GM10248 (cell line): Measurements from ENCODE around the gene GAB2.

Experiments
- CTCF ChIA-PET: fragments of 300-600 bp; sonication (Branson Sonifier 250); formaldehyde crosslinking; extraction: SDS; loops from one replicate; lab custom pipeline; 2021; ENCODE audit warnings: antibody characterized with exemption; lab: Yijun Ruan, JAX
- POLR2A ChIA-PET: fragments of 350-650 bp; sonication (Branson Sonifier 250); formaldehyde crosslinking; extraction: SDS; loops from one replicate; lab custom pipeline; 2020; ENCODE audit warnings: antibody characterized with exemption; lab: Yijun Ruan, JAX
- DNase-seq: peaks from one replicate; pipeline ENCODE4 v3.0.0; 2012; ENCODE audit errors: extremely low spot score
- CTCF ChIP-seq: IDR thresholded peaks from 2 replicates; pipeline ENCODE4 v1.5.1; 2012; ENCODE audit warnings: mild to moderate bottlenecking, low read depth; ENCODE audit errors: extremely low read depth, missing control alignments, control extremely low read depth

GAB2 gene

GRCh38 chr11:78205256-78205655 lies 212.4 kb downstream of the GAB2 start:
- CTCF ChIA-PET, result no interaction called here
- POLR2A ChIA-PET, result no interaction called here
- no peak for DNase-seq
- no peak for TF ChIP-seq CTCF

DNA sequence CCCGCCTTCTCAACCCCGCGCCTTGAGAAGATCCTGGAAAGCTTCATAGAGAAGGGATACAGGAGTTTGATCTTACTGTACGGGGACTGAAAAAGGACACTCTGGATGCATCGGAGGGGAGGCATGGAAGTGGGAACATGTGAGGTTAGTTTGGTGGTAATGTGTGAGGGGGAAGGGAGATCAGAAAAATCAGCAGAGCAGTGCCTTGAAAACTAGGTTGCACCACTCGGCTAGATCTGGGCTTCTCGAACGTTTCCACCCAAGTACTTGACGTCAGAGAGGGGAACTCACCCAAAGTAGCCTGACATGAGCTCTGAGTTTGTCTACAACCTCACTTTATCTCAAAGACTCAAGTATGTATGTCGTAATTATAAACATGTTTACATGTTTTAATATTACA lies 214.4 kb downstream of the GAB2 start:
- CTCF ChIA-PET, result interaction anchor here (1.7 kb wide), 1 partner anchor 9 kb away, joined by 5 read pairs; no protein-coding TSS in a partner anchor
- no peak for DNase-seq
- TF ChIP-seq CTCF, result no peak
- POLR2A ChIA-PET, result no interaction called here

DNA sequence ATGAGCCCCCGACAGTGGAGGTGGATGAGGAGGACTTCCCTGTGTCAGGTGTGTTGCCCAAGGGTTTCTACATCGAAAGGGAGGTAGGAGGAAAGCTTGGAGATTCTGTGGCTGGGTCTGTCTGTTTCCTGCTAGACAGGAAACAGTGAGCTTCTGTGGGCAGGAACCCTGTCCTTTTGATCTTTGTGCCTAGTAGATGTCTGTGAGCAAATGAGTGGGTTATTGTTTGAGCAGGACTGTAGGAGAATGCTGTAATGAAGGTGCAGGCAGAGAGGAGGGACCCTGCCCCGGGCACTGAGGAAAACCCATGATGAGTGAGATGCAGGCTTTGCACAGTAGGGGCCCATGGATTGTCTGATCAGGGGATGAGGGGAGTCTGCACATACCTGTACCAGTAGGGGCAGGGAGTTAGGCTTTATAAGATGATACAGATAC lies 214.9 kb downstream of the GAB2 start:
- CTCF ChIA-PET, result interaction anchor here (1.7 kb wide), 1 partner anchor 9 kb away, joined by 5 read pairs; no protein-coding TSS in a partner anchor
- POLR2A ChIA-PET, result no interaction called here

DNA sequence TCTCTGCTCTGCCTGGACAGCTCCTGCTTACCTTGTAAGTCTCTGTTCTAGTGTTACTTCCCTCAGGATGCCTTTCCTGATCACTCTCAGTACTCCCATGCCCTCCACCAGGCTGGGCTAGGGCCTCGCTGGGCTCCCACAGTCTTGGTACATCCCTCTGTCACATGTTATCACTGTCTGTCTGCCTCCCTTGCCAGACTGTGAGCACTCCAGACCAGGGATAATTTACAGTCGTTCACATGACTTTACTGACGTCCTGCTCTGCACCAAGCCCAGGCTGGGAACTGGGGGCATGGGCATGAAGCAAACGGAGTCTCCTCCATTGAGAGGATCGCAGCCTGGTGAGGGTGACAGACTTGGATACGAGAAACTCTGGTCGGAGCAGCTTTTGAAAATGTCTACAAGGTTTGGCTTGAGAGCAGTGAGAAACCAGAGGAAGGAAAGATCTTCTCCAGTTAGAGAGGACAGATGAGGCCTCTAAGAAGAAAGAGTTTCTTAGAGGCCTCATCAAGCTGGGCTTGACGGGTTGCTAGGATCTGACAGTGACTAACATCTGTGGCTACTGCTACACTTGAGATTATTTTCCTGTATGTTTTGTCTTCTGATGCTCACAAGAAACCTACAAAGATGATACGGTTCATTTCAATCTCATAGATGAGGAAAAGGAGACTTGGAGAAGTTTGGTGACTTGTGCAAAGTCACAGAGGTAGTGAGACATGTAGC lies 216.4 kb downstream of the GAB2 start:
- POLR2A ChIA-PET, result no interaction called here
- TF ChIP-seq CTCF, result no peak
- CTCF ChIA-PET, result interaction anchor here (1.0 to 2.1 kb wide), 3 partner anchors 19 to 460 kb away, joined by 3 to 8 read pairs (median 3); no protein-coding TSS in a partner anchor
- DNase-seq, result no peak

More for the DNA sequence above, 214.9 kb downstream of the GAB2 start:
- no peak for TF ChIP-seq CTCF
- no peak for DNase-seq

- DNase-seq, result no peak
- POLR2A ChIA-PET, result no interaction called here
- TF ChIP-seq CTCF, result no peak
- CTCF ChIA-PET, result interaction anchor here (0.9 to 2.1 kb wide), 2 partner anchors 8 to 364 kb away, joined by 3 to 8 read pairs; no protein-coding TSS in a partner anchor
Observed at GRCh38 chr11:78200553-78200952, 217.1 kb downstream of the GAB2 start.

GRCh38 chr11:78200061-78200460 lies 217.6 kb downstream of the GAB2 start:
- ChIA-PET CTCF (interaction anchor here (0.9 to 2.1 kb wide), 2 partner anchors 9 to 364 kb away, joined by 3 to 8 read pairs; no protein-coding TSS in a partner anchor), POLR2A (interaction anchor here (0.6 kb wide), 1 partner anchor 111 kb away, joined by 3 read pairs; no protein-coding TSS in a partner anchor)
- TF ChIP-seq CTCF, result no peak
- DNase-seq, result no peak
